Glomerular visceral epithelial cell (primary cell): Measurements from ENCODE around the gene FKBP2.

Experiments used
- DNase-seq: peaks from one replicate; pipeline ENCODE4 v3.0.0-alpha.2; 2016; ENCODE audit errors: extremely low spot score

The FKBP2 gene

DNA sequence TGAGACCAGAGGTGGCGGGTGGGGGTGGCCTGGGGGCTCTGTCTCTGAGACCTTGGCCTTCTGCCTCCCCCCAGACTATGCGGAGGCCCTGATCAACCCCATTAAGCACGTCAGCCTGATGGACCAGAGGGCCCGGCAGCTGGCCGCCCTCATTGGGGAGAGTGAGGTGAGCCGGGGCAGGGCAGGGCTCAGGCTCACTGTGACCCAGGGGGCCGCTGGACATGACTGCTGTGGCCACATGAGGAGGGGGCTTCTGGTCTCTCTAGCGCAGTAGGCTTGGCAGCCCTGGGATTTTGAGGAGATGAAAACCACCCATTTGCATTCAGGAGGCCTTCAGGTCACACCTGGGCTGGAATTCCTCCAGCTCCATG lies 23.0 kb downstream of the FKBP2 start:
- no peak for DNase-seq

DNA sequence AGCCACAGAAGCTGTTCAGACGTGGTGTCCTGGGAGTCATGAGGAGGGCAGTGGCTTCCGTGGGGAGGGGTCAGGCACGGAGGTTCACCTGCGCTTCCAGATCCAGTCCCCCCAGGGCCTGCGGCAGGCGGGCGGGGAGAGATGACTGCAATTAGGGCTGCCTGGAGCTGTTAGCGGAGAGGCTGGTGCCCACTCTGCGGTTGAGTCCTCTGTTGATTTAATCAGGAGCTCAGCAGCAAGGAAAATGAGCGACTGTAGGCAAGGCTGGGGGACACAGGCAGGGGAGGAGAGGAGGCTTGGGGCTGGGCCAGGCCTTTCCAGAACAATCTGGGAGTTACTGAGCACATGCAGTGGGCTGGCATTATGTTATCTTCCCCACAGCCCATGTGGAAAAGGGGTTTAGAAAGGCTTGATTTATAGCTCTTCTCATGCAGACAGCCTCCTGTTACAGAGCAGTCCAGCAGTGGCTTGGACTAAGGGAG lies 23.5 kb downstream of the FKBP2 start:
- DNase-seq, result no peak

DNA sequence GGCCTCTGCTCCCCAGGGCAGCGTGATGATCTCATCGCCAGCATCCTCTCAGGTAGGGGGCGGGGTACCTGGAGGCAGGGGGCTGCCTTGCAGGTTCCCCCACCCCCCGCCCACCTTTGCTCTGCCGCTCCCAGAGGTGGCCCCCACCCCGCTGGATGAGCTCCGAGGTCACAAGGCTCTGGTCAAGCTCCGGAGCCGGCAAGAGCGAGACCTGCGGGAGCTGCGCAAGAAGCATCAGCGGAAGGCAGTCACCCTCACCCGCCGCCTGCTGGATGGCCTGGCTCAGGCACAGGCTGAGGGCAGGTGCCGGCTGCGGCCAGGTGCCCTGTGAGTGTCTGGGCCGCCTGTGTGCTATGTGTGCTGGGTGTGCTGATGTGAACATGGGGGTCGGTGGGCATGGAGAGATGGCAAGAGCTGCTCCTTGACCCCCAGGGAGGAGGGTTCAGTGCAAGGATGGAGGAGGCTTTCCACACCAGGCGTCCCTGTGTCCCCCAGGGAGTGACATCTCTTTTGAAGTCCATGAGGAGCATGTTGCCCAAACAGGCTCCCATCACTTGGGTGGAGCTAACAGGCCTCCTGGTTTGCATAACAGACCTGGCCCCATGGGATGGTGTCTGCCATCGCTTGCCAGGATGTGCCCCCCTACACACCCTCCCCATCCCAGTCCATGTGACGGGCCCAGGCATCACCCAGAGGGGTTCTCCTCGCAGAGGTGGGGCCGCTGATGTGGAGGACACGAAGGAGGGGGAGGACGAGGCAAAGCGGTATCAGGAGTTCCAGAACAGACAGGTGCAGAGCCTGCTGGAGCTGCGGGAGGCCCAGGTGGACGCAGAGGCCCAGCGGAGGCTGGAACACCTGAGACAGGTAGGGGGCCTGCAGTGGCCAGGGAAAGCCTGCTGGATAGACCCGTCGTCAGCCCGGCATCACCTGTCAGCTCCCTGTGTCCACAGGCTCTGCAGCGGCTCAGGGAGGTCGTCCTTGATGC lies 24.6 kb downstream of the FKBP2 start:
- no peak for DNase-seq

DNA sequence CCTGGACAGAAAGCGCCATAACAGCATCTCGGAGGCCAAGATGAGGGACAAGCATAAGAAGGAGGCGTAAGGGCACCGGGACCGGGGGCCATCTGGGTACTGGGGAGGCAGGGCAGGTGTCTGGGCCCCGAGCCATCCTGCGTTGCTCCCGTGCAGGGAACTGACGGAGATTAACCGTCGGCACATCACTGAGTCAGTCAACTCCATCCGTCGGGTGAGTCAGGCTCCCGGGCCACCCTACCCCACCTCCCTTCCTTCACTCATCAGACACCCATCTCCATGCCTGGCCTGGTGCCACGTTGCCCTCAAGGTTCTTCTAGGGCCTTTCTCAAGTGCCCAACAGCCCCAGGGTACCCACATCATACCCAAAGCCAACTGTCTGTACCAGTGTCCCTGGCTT lies 25.4 kb downstream of the FKBP2 start:
- DNase-seq, result peak; percentile 30

DNA sequence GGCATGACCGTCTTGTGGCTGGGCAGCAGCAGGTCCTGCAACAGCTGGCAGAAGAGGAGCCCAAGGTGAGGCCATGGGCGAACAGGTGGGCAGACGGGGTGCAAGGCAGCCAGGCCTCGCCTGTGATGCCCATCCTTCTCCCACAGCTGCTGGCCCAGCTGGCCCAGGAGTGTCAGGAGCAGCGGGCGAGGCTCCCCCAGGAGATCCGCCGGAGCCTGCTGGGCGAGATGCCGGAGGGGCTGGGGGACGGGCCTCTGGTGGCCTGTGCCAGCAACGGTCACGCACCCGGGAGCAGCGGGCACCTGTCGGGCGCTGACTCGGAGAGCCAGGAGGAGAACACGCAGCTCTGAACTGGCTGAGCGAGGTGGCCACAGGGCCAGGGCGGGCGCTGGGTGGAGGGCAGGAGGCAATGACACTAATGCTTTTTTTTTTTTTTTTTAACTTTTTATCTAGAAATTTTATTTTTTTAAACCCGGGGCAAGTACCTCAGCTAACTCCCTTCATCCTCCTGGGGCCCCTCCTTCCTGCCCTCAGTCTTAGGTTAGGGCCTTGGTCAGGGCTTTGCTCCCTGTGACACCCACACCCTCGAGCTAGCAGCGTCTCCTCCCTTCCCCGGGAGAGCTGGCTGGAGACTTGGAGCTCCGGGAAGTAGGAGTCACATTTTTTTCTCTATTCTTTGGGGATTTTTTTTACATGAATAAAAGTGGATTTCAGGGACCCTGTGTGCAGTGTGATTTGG lies 26.5 kb downstream of the FKBP2 start:
- no peak for DNase-seq

DNA sequence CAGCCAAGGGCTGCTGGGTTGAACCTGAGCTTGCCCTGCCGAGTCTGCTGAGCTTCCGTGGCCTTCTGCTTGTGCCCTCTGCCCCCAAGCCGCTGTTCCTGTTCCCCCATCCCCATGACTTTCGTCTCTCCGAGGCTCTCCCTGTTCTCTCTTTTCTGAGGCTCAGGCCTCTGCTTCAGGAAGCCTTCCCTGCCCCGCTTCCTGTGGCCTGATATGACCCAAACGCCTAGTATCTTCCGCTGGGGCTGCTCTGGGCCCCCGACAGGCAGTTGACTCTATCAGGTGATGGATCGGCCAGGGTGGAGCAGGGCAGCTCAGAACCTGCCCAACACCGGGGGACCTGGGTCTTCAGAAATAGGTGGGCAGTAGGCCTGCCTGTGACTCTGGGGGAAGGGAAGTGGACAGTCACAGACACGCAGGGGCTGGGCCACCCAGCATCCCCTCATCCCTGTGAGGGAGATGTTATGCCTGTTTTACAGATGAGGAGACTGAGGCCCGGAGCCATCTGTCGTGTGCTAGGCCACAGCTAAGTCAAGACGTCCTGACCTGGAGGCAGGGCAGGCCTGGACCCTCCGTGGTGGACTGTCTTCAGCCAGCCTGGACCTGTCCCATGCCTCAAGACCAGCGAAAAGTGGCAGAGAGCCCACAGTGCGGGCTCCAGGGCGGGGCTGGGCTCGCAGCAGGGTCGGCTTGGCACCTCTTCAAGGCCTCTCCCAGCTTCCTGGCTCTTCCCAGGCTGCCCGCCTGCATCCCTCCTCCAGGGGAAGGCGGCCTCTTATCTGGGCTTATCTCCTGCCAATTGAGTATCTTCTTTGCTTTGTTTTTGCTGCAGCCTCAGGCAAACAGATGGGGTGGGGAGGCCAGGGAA lies 27.4 kb downstream of the FKBP2 start:
- peak; percentile 27 for DNase-seq

DNA sequence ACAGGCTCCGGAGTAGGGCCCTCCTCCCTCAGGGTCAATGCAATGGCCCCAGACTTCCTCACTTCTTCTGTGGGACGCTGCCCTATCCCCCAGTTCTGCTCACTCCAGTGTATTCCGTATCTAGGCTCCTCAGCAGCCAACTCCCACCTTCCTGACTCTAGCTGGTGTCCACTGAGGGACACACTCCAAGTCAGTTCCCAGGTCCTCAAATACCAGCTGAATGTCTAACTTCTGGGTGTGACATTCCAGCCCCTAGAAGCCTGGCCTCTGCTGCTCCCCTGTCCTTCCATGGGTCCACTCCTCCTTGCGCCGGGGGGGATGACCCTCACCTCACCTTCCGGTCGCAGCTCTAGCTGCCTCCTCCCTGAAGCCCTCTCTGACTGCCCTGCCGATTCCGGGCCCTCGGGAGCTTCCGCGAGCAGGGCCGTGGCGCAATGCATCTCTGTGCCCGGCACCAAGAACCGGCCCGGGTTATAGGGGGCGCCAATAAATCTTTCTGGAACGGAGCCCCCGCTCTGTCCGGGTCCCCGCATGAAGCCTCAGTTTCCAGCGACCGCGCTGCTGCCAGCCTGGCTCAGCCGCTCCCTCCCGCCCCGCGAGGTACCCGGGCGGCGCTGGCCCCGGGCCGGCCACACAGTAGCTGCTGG lies 28.1 kb downstream of the FKBP2 start:
- DNase-seq, result peak; percentile 59

DNA sequence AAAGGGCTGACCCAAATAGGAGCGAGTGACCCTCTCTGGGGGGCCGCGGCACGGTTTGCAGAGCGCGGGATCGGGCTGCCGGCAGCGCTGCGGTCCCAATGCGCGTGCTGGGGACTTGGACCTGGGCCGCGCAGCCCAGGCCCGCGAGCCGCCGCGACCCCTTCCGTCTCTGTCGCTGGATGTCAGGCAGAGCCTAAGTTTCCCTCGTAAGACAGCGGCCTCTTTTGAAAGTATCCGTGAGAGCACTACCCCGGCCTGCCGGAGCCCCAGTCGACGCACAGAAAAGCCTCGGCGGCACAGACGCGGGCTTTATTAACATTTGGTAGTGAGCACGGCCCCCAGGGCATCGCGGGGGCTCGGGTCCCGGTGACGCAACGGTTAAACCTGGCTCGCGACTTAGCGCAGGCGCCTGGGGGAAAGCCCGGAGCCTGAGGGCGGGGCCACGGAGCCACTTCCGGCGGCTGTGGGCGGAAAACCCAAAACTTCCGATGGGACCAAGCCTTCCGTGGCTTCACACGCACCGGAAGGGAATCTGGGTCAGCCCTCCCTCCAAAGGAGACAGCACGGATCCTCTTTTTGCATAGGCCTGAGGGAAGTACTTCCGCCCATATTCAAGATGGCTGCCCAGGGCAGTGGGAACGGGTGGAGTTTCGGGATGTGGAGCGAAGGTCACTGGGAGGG lies 28.8 kb downstream of the FKBP2 start:
- DNase-seq, result peak; percentile 99

DNA sequence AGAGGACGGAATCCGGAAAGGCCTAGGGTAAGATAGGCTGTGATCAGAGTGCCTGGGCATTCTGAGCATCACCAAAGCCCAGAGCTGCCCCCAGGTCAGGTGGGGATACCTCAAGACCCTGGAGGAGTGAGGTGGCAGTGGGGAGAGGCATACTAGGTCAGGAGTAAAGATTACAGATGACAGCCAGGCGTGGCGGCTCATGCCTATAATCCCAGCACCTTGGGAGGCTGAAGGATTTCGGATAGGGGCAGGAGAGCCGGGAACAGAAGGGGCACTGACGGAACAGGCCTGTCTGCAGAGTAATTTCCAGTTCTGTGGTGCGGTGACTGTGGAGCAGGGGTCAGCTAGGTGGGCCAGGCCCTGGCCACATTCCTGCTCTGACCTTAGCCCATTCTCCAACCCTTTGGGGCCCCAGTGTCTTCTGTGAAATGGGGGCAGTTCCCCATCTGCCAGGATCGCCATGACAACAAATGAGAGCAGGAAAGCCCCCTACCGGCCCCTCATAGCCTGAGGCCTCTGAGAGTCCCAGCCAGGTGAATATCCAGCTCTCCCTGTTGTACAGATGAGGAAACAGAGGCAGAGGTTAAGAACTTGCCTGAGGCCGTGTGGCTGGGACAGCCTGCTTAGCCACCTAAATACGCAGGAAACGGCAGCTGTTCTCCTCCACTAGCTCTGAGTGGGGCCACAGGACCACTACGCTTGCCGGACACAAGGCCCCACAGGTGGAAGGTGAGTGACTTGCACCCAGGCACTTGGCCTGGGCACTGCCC lies 34.3 kb downstream of the FKBP2 start:
- no peak for DNase-seq

DNA sequence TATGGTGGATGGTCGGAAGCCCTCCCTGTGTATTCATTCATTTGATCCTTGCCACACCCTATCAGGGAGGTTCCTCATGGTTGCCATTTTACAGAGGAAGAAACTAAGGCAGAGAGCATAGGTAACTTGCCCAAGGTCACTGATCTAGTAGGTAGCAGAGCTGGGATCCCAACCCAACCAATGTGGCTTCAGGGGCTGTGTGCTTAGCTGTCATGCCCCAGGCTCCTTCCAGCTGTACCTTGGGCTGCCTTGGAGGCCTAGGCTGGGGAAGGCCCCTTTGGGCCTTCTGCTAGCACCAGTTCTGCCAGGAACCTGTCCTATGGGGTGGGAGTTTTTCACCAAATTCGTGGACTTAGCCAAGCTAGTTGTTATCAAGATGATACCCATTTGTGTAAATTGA lies 34.9 kb downstream of the FKBP2 start:
- no peak for DNase-seq

DNA sequence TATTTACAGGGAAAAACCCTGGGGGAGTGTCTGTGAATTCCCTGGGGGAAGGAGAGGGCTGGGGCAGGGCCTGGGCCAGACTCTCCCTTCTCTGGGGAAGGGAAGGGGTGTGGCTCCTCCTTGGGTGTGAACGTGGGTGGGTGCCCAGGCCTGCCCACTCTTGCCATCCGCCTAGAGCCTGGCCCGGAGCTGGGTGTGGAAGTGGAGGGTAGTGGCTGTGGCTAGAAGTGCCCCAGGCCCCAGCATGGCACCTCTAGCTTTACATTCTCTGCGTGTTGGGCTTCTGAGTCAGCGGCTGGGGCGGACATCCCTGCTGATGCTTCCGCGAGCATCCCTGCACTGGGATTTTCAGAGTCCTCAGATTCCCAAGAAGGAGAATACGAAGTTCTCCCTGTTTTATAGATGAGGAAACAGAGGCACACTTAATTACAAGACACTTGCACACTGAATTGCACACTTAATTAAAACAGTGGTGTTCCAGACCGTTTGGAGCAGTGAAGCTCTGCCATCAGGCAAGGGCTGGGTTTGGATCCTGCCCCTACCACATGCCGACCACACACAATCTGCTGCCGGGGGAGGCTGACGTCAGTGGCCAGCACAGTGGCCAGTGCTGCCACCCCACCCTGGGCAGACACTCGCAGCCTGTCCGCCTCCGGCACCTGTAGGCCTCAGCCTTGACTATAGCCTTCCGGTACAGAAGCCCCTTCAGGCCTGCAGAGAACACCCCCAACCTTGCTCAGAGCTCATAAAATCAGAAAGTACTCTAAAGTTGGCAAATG lies 35.9 kb downstream of the FKBP2 start:
- DNase-seq, result no peak

DNA sequence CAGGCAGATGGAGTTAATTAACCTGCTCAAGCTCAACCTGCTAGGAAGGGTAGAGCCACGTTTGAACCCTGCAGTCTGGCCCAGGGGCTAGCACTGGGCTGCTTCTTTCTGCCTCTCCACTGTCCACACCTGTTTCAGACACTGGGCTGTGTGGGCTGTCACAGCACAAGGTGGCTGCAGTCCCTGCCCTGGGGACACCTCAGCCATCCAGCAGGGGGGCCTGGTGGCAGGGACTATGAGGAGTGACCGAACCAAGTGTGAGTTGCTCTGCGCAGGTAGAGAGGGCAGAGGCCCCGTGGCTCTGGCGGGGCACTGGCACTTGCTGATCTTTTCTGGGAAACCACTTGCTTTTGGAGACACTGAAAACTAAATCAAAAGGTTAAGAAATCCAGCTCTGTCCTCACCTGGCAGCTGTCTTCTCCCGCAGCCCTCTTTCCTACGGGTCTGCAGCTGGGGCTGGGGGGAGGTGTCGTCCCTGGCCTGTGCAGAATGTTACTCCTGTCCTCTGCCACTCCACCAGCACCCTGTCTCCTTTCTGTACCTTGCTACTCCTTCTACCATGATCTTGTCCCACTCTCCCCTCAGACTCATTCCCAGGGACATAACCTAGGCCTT lies 37.8 kb downstream of the FKBP2 start:
- no peak for DNase-seq

DNA sequence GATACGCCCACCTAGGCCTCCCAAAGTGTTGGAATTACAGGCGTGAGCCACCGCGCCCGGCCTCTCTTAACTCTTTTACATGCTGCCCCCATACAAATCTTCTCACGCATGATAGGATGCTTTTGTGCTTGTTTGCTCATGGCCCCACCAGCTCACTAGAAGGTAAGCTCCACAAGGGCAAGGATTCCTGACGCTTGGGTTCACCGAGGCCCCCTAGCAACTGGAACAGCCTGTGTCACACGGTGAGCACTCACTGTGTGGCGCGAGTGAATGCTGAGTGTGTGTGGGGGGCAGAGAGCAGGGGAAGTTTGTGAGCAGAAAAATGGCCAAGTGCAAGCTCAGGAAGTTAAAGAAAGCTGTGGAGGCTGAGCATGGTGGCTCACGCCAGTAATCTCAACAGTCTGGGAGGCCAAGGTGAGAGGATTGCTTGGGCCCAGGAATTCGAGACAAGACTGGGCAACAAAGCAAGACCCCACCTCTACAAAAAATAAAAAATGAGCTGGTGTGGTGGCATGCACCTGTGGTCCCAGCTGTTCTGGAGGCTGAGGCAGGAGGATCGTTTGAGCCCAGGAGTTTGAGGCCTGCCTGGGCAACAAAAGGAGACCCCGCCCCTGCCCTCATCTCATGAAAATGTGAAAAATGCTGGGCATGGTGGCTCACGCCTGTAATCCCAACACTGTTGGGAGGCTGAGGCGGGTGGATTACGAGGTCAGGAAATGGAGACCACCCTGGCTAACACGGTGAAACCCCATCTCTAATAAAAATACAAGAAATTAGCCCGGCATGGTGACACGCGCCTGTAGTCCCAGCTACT lies 41.3 kb downstream of the FKBP2 start:
- DNase-seq, result no peak

DNA sequence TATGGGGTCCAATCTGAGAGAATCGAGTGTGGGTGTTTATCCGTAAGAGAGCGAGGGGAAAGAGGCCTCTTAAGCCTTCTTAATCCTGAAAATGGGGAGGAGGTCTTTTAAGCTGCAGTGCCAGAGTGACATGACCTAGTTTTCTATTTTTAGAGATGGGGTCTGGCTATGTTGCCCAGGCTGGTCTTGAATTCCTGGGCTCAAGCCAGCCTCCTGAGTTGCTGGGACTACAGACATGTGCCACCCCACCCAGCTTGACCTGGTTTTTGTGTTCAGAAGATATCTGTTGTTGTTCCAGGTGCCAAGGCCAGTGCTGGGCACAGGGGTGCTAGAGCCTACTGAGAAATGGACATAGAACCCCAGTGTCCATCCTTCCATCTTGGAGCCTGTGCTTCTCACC lies 42.2 kb downstream of the FKBP2 start:
- DNase-seq, result no peak

DNA sequence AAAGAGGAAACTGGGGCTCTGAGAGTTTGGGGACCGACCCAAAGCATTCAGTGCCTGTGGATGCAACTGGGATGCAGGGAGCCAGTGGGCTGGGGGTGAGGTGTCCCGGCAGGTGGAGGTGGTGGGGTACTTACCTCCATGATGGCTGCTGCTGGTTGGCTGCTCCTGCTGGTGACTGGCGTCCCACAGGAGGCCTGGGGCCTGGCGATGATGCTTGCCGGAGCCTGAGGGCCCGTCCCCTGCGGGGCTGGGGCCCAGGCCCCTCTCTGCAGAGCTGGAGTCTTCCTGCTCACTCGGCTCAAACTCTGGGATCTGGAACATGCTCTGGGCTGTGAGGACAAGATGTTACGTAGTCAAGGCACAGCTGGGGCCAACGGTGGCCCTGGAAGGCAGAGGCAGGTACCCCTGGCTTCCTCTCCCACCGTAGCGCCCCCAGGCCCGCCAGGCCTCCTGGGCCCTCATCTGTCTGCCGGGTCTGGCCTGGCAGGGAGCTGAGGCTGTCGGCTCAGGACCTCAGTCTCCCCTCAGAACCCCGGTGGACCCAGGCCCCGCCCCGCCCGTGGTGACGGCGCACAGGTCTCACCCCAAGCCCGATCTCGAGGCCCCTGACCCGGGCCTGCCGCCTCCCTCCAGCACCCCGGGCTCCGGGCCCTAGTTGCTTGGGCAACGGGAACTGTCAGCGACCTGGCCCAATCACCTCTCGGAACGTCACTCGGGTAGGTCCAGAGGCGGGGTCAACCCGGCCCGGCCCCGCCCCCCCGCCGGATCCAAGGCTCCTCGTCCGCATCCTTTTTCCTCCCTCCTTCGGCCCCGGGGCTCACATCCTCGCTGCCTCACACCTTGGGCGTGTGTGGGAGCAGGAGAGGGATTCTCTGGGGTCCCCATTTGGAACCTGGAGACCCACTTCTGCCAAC lies 43.4 kb downstream of the FKBP2 start, which contains the start of gene BAD:
Gene BAD (minus strand): TSS at position 618 of the 914 bp plus-strand sequence. CDS start 297 bp downstream, at position 321.
- peak; percentile 92 for DNase-seq
